22Rv1 (cell line): ENCODE measurements around the gene TIPIN.

Source experiments
- ZFX ChIP-seq: fragments of 450-650 bp; IDR thresholded peaks from 2 replicates; pipeline ENCODE4 v1.6.1; 2017; ENCODE audit warnings: antibody characterized with exemption, borderline replicate concordance
- TF ChIP-seq, protein P1 (sequence below): fragments of 450-650 bp; IDR thresholded peaks from 2 replicates; pipeline ENCODE4 v1.5.1; 2017; ENCODE audit warnings: mild to moderate bottlenecking

- TF ChIP-seq, protein P1, sequence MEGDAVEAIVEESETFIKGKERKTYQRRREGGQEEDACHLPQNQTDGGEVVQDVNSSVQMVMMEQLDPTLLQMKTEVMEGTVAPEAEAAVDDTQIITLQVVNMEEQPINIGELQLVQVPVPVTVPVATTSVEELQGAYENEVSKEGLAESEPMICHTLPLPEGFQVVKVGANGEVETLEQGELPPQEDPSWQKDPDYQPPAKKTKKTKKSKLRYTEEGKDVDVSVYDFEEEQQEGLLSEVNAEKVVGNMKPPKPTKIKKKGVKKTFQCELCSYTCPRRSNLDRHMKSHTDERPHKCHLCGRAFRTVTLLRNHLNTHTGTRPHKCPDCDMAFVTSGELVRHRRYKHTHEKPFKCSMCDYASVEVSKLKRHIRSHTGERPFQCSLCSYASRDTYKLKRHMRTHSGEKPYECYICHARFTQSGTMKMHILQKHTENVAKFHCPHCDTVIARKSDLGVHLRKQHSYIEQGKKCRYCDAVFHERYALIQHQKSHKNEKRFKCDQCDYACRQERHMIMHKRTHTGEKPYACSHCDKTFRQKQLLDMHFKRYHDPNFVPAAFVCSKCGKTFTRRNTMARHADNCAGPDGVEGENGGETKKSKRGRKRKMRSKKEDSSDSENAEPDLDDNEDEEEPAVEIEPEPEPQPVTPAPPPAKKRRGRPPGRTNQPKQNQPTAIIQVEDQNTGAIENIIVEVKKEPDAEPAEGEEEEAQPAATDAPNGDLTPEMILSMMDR, result no peak
- no peak for TF ChIP-seq ZFX
These were observed 46.3 kb upstream of the TIPIN start for GRCh38 chr15:66402761-66403284.
